ENCODE results near the gene RPL9. TPM values are rescaled to one million over a fixed set of nuclear protein-coding genes. Genes with fewer than 3 reads are reported as not detected.

The RPL9 gene
- total and polyA plus RNA-seq, 9 donors: 2,988 to 22,039 (median 4,031) TPM

- intact Hi-C loops (cut with DNase I): no loop called here
Measured at GRCh38 chr4:39502019-39502663, 43.4 kb upstream of the RPL9 start.

DNA sequence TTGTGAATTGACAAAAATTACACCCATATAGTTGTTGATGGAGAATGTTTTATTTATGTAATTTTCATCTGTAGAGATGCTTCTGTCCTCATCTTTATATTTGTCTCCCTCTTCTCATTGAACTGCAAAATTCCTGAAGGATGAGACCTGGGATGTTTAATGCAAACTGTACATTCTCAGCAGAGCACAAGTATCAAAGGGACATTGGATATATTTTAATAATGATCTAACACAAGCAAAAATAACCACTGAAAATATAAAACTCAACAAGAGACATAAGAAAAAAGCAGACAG, 40.0 kb upstream of the RPL9 start:
- DNase-seq: no peak
- no peaks in the 10 kb centered on the region for H3K9me3 ChIP-seq
- H3K27ac ChIP-seq: no peak overlapping the region
- no peak overlapping the region for H3K4me3 ChIP-seq
- no peaks in the 10 kb centered on the region for H3K27me3 ChIP-seq
- TF ChIP-seq EP300 (IDR thresholded peaks at IDR 0.05) (no peak), POLR2A (IDR thresholded peaks at IDR 0.05) (no peak)
- TF ChIP-seq, protein P1, sequence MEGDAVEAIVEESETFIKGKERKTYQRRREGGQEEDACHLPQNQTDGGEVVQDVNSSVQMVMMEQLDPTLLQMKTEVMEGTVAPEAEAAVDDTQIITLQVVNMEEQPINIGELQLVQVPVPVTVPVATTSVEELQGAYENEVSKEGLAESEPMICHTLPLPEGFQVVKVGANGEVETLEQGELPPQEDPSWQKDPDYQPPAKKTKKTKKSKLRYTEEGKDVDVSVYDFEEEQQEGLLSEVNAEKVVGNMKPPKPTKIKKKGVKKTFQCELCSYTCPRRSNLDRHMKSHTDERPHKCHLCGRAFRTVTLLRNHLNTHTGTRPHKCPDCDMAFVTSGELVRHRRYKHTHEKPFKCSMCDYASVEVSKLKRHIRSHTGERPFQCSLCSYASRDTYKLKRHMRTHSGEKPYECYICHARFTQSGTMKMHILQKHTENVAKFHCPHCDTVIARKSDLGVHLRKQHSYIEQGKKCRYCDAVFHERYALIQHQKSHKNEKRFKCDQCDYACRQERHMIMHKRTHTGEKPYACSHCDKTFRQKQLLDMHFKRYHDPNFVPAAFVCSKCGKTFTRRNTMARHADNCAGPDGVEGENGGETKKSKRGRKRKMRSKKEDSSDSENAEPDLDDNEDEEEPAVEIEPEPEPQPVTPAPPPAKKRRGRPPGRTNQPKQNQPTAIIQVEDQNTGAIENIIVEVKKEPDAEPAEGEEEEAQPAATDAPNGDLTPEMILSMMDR (IDR thresholded peaks at IDR 0.05): no peak
- peaks cover 2% of the 10 kb centered on the region for H3K4me1 ChIP-seq (ENCODE audit: insufficient read depth)
- intact Hi-C loops (cut with DNase I): no loop called here
- H3K36me3 ChIP-seq: no peaks in the 10 kb centered on the region

More at GRCh38 chr4:39502019-39502663, 43.4 kb upstream of the RPL9 start:
- TF ChIP-seq EP300 (IDR thresholded peaks at IDR 0.05) (no peak), POLR2A (IDR thresholded peaks at IDR 0.05) (no peak)
- TF ChIP-seq, protein P1 (IDR thresholded peaks at IDR 0.05): no peak
- DNase-seq: no peak
- peaks cover 2% of the 10 kb centered on the region for H3K4me1 ChIP-seq (ENCODE audit: insufficient read depth)
- H3K4me3 ChIP-seq: no peak overlapping the region
- H3K27ac ChIP-seq: no peak overlapping the region
- no peaks in the 10 kb centered on the region for H3K36me3 ChIP-seq
- H3K27me3 ChIP-seq: no peaks in the 10 kb centered on the region
- H3K9me3 ChIP-seq: no peaks in the 10 kb centered on the region

DNA sequence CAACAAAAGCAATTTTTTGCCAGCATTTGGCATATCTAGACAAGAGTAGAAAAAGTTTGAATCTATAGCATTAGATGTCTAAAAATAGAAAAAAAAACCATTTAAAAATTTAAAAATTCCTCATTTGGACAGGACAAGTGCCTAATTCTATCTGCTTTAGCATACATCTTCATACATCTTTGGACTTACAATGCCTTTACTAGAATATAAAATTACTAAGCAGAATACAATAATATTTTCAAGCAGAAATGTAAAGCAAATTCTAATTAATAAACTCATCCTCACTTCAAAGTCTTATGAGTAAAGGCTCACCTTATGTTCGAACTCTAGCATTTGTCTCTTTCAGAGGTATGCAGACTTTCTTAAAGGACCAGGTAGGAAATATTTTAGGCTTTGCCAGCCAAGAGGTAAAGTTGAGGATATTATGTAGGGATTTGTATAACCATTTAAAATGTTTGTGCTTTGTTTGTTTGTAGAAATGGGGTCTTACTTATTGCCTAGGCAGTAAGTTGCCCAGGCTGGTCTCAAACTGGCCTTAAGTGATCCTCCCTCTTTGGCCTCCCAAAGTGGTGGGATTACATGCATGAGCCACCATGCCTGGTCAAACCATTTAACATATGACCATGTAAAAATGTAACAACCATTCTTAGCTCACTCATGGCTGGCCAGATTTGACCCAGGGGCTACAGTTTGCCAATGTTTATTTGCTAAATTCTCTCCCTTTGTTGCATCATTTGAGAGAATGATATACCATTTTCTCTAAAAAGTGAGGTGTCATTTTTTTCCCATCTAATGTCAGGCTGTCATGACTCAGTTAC, 39.4 kb upstream of the RPL9 start:
- DNase-seq: no peak
- Histone ChIP-seq H3K9me3 (no peaks in the 10 kb centered on the region), H3K36me3 (no peaks in the 10 kb centered on the region), H3K4me3 (no peak overlapping the region), H3K27me3 (no peaks in the 10 kb centered on the region), H3K27ac (no peak overlapping the region), H3K4me1 (ENCODE audit: insufficient read depth) (peaks cover 2% of the 10 kb centered on the region)
- WGBS, 3 donors: 77 to 91% (median 78%) methylated on average over 1 of the region's 1 CpG
- intact Hi-C loops (cut with DNase I): no loop called here
- TF ChIP-seq, protein P1 (IDR thresholded peaks at IDR 0.05): no peak
- TF ChIP-seq POLR2A (IDR thresholded peaks at IDR 0.05) (no peak), EP300 (IDR thresholded peaks at IDR 0.05) (no peak)

DNA sequence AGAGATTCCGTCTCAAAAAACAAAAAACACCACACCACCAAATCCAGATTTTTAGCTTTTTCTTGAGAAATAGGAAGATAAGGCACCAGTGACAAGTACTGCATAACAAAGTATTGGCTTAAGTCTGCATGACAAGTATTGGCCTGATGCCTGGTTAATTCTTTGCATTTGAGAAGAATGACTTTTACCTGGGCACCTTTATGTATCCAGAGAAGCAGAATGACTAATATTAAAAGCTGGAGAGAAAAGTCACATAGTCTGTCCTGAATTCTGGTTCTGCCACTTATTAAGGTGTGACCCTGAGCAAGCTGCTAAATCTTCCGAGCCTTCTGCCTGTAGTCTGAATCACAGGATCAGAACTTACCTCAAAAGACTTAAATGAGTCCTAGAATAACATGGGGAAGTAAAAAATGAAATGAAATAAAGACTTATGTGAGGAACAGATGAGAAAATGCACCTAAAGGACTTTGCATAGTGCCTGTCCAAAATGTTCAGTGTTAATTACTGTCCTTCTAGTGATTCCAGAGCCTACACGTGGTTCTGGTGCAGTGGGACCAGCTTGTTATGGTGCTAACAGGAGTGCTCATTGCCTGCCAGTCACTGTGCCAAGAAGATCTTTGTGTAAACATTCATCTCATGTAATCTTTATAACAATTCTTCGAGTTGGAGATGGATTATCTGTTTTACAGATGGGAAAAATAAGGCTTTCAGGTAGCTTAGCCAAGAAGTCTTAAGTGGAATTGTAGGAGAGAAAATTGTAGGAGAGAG, 36.9 kb upstream of the RPL9 start:
- Histone ChIP-seq H3K27ac (no peak overlapping the region), H3K4me1 (ENCODE audit: insufficient read depth) (no peaks in the 10 kb centered on the region), H3K4me3 (no peak overlapping the region), H3K36me3 (no peaks in the 10 kb centered on the region), H3K27me3 (no peaks in the 10 kb centered on the region), H3K9me3 (no peaks in the 10 kb centered on the region)
- no peak for DNase-seq
- WGBS, 3 donors: 59 to 64% (median 62%) methylated on average over 4 of the region's 4 CpGs
- intact Hi-C loops (cut with DNase I): no loop called here
- TF ChIP-seq, protein P1 (IDR thresholded peaks at IDR 0.05): no peak
- TF ChIP-seq POLR2A (IDR thresholded peaks at IDR 0.05) (no peak), EP300 (IDR thresholded peaks at IDR 0.05) (no peak)
